ENCODE results near the gene KDM4C. TPM values are rescaled to one million over a fixed set of nuclear protein-coding genes. Genes with fewer than 3 reads are reported as not detected.

The KDM4C gene
- polyA plus RNA-seq, 1 experiment: 12.1 TPM

DNA sequence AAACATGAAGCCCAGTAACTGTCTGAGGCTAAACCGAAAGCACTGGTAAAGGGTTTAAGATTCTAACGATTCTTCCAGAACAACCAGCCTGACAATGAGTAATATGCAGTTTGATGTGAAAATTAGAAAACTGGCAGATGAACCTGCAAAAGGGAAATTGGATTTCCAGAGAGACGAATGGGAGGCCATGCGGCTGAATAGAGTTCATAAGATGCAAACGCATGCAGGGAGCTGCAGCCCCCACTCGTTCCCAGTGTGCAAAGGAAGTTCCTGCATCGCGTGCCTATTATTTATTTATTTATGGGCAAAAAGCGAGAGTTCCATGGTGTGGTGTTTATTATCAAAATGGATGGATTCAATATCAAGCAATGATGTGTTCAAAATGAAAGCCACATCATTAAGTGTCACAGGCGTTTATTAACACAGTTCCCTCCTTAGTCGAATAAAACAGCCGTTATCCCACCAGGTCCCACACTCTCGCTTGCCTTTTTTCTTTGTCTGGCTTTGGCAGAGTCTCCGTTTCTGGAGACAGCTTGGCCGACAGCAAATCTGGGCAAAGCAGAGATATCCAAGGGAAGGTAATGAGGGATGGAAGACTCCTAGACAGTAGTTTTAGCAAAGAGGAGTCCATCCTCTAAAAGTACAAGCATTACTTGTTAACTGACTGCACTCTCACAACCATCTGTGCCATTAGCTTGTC, 451.4 kb downstream of the KDM4C start:
- CTCF ChIA-PET: interaction anchor here (0.9 kb wide), 1 partner anchor 25 kb away, joined by 7 read pairs; no protein-coding TSS in a partner anchor
- DNase-seq (ENCODE audit: low read depth, low spot score): no peak
- Histone ChIP-seq H3K4me3 (ENCODE audit: low read depth, low read length) (peak overlapping the region; percentile 8; the same call in 1 of the 2 replicates), H3K9me3 (ENCODE audit: control insufficient read depth, insufficient read depth, low read length) (no peaks in the 10 kb centered on the region), H3K27ac (ENCODE audit: low read depth, low read length) (no peak overlapping the region), H3K27me3 (ENCODE audit: control insufficient read depth, insufficient read depth, low read length) (peaks cover 5% of the 10 kb centered on the region)
- POLR2A ChIA-PET: no interaction called here
- TF ChIP-seq, protein P1, sequence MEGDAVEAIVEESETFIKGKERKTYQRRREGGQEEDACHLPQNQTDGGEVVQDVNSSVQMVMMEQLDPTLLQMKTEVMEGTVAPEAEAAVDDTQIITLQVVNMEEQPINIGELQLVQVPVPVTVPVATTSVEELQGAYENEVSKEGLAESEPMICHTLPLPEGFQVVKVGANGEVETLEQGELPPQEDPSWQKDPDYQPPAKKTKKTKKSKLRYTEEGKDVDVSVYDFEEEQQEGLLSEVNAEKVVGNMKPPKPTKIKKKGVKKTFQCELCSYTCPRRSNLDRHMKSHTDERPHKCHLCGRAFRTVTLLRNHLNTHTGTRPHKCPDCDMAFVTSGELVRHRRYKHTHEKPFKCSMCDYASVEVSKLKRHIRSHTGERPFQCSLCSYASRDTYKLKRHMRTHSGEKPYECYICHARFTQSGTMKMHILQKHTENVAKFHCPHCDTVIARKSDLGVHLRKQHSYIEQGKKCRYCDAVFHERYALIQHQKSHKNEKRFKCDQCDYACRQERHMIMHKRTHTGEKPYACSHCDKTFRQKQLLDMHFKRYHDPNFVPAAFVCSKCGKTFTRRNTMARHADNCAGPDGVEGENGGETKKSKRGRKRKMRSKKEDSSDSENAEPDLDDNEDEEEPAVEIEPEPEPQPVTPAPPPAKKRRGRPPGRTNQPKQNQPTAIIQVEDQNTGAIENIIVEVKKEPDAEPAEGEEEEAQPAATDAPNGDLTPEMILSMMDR (IDR thresholded peaks at IDR 0.05; ENCODE audit: low read depth, low read length): no peak

DNA sequence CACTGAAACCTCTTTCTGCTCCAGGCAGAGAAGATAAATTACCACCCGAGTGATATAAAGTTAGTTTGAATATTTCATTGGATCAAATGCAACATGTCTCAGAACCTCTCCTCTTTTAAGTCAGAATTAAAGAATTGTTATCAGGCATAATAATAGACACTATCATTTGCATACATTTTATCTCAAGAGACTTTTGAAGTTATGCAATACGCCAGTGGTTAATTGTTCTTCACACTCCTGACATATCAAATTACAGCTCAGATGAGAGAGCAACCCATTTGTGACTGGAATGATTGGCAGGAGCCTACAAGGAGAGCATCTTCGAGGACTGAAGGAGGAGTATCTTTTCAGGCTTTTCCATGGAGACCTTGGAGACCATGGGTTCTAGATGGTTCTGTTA, 452.2 kb downstream of the KDM4C start:
- CTCF ChIA-PET: interaction anchor here (0.6 kb wide), 1 partner anchor 24 kb away, joined by 7 read pairs; no protein-coding TSS in a partner anchor
- POLR2A ChIA-PET: no interaction called here
- no peak overlapping the region for H3K27ac ChIP-seq (ENCODE audit: low read depth, low read length)
- no peak for DNase-seq (ENCODE audit: low read depth, low spot score)
- H3K4me3 ChIP-seq (ENCODE audit: low read depth, low read length): no peak overlapping the region
- no peaks in the 10 kb centered on the region for H3K9me3 ChIP-seq (ENCODE audit: control insufficient read depth, insufficient read depth, low read length)
- TF ChIP-seq, protein P1 (IDR thresholded peaks at IDR 0.05; ENCODE audit: low read depth, low read length): no peak
- H3K27me3 ChIP-seq (ENCODE audit: control insufficient read depth, insufficient read depth, low read length): peaks cover 5% of the 10 kb centered on the region

DNA sequence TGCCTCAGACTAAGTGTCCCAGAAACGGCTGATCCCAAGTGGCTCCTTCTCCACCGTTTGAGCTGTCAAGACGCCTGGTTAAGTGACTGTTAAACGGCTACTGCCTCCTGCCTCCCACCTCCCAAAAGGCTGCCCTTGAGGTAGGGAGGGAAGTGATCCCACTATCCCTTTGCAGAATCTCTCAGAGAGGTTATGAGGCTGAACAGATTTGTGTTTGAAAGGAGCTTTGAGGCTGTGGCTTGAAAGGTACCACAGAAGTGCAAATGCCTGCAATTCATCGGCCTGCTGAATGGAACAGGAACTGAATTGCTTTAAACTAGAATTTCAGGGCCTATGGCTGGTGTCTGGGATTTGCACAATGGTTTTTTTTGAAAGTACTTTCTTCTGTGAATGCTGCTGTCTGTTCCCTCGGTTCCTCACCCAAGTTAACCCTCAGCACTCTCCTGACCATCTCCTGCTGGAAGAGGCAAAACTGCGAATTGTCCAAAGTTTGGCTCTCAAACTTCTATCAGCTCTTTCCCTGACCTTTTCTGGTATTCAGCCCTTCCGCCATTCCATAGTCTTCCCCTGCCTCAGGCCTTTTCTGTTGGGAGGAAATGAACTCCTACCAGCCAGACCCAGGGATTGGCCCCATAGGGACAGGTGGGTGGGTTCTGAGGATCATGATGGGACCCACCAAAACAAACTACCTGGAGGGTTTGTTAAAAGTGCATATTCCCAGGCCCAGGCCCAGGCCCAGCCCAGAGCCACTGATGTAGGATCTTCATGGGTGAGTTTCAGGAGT, 453.3 kb downstream of the KDM4C start:
- DNase-seq (ENCODE audit: low read depth, low spot score): no peak
- Histone ChIP-seq H3K27me3 (ENCODE audit: control insufficient read depth, insufficient read depth, low read length) (peaks cover 5% of the 10 kb centered on the region), H3K27ac (ENCODE audit: low read depth, low read length) (no peak overlapping the region), H3K9me3 (ENCODE audit: control insufficient read depth, insufficient read depth, low read length) (no peaks in the 10 kb centered on the region), H3K4me3 (ENCODE audit: low read depth, low read length) (no peak overlapping the region)
- TF ChIP-seq, protein P1 (IDR thresholded peaks at IDR 0.05; ENCODE audit: low read depth, low read length): no peak
- ChIA-PET POLR2A (no interaction called here), CTCF (interaction anchor here (0.6 kb wide), 1 partner anchor 23 kb away, joined by 5 read pairs; no protein-coding TSS in a partner anchor)

DNA sequence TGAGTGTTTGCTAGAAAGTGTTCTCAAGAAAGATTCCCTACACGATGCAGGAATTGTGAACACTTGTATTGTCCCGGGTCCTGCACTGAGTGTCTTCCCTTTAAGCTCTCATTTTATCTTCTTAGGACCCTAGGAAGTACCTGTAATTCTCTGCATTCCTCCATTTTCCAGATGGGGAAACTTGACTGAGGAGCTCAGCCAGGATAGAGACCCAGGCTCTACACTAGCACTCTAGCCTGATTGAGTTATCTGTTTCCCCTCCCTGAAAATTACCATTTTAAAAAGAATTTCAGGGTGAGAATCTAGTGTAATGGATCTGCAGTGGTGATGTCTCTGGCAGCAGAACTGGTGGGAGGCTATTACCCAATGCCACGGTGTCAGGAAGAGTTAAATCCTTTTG, 453.9 kb downstream of the KDM4C start:
- no peak overlapping the region for H3K27ac ChIP-seq (ENCODE audit: low read depth, low read length)

More for the DNA sequence above, 453.9 kb downstream of the KDM4C start:
- TF ChIP-seq, protein P1 (IDR thresholded peaks at IDR 0.05; ENCODE audit: low read depth, low read length): no peak
- ChIA-PET CTCF (interaction anchor here (0.6 kb wide), 1 partner anchor 23 kb away, joined by 5 read pairs; no protein-coding TSS in a partner anchor), POLR2A (no interaction called here)
- H3K9me3 ChIP-seq (ENCODE audit: control insufficient read depth, insufficient read depth, low read length): no peaks in the 10 kb centered on the region
- H3K27me3 ChIP-seq (ENCODE audit: control insufficient read depth, insufficient read depth, low read length): peaks cover 5% of the 10 kb centered on the region
- DNase-seq (ENCODE audit: low read depth, low spot score): no peak
- no peak overlapping the region for H3K4me3 ChIP-seq (ENCODE audit: low read depth, low read length)
